Duodenal mucosa (tissue), 2 donors: ENCODE measurements around the gene NRXN3.
"Not testable (repeated sequence)": the region's sequence is repeated elsewhere in the genome, so short reads cannot be mapped to it uniquely, and the experiment has no call there.

Experiments used
- H3K27ac ChIP-seq: one replicate; pipeline ENCODE4 v1.7.0; 2013; ENCODE audit warnings: low read depth, low read length
- H3K27me3 ChIP-seq, 2 donors: one replicate each; pipeline ENCODE4 v1.7.0; 2013; ENCODE audit warnings: low read length in 2 of 2, control low read depth in 1 of 2; ENCODE audit not compliant: insufficient read depth in 2 of 2, control insufficient read depth in 1 of 2
- H3K36me3 ChIP-seq, 2 donors: one replicate each; pipeline ENCODE4 v1.7.0; 2013; ENCODE audit warnings: low read length in 2 of 2, control low read depth in 1 of 2; ENCODE audit not compliant: insufficient read depth in 2 of 2, control insufficient read depth in 1 of 2
- H3K4me1 ChIP-seq, 2 donors: one replicate each; pipeline ENCODE4 v1.7.0; 2013; ENCODE audit warnings: low read length in 2 of 2, control low read depth in 1 of 2; ENCODE audit not compliant: insufficient read depth in 2 of 2, control insufficient read depth in 1 of 2
- H3K4me3 ChIP-seq, 2 donors: one replicate each; pipeline ENCODE4 v1.7.0; 2013; ENCODE audit warnings: low read length in 2 of 2, low read depth in 1 of 2
- H3K9ac ChIP-seq, 2 donors: one replicate each; pipeline ENCODE4 v1.7.0; 2013; ENCODE audit warnings: low read length in 2 of 2, low read depth in 1 of 2
- H3K9me3 ChIP-seq, 2 donors: one replicate each; pipeline ENCODE4 v1.7.0; 2013; ENCODE audit warnings: low read length in 2 of 2, control low read depth in 1 of 2; ENCODE audit not compliant: control insufficient read depth in 1 of 2

The NRXN3 gene

GRCh38 chr14:78414172-78414571 is 244.0 kb downstream of the NRXN3 start:
- H3K27ac ChIP-seq, result no peak overlapping the region
- no peak overlapping the region for H3K9ac ChIP-seq
- H3K9me3 ChIP-seq, result no peaks in the 10 kb centered on the region
- H3K4me3 ChIP-seq, result no peak overlapping the region
- no peaks in the 10 kb centered on the region for H3K4me1 ChIP-seq
- H3K27me3 ChIP-seq, result no peaks in the 10 kb centered on the region
- no peaks in the 10 kb centered on the region for H3K36me3 ChIP-seq

GRCh38 chr14:78417532-78417931 is 247.4 kb downstream of the NRXN3 start:
- Histone ChIP-seq H3K9ac (no peak overlapping the region), H3K4me1 (no peaks in the 10 kb centered on the region), H3K36me3 (no peaks in the 10 kb centered on the region)

GRCh38 chr14:78424311-78424710 is 254.1 kb downstream of the NRXN3 start:
- H3K36me3 ChIP-seq, result no peaks in the 10 kb centered on the region
- H3K9me3 ChIP-seq, result no peaks in the 10 kb centered on the region
- no peak overlapping the region for H3K9ac ChIP-seq
- H3K27me3 ChIP-seq, result no peaks in the 10 kb centered on the region
- no peak overlapping the region for H3K4me3 ChIP-seq
- no peaks in the 10 kb centered on the region for H3K4me1 ChIP-seq
- H3K27ac ChIP-seq, result no peak overlapping the region

More at GRCh38 chr14:78417532-78417931, 247.4 kb downstream of the NRXN3 start:
- no peak overlapping the region for H3K4me3 ChIP-seq
- no peaks in the 10 kb centered on the region for H3K27me3 ChIP-seq
- H3K9me3 ChIP-seq, result no peaks in the 10 kb centered on the region
- H3K27ac ChIP-seq, result no peak overlapping the region

- H3K9ac ChIP-seq, result no peak overlapping the region
- H3K4me1 ChIP-seq, result no peaks in the 10 kb centered on the region
- H3K27ac ChIP-seq, result no peak overlapping the region
- no peaks in the 10 kb centered on the region for H3K9me3 ChIP-seq
- H3K27me3 ChIP-seq, result no peaks in the 10 kb centered on the region
- no peak overlapping the region for H3K4me3 ChIP-seq
- H3K36me3 ChIP-seq, result no peaks in the 10 kb centered on the region
Observed at GRCh38 chr14:78425330-78425729, 255.2 kb downstream of the NRXN3 start.

GRCh38 chr14:78425782-78426181 is 255.6 kb downstream of the NRXN3 start:
- no peak overlapping the region for H3K27ac ChIP-seq
- H3K4me1 ChIP-seq, result no peaks in the 10 kb centered on the region
- no peak overlapping the region for H3K9ac ChIP-seq
- no peaks in the 10 kb centered on the region for H3K9me3 ChIP-seq
- no peaks in the 10 kb centered on the region for H3K27me3 ChIP-seq
- no peaks in the 10 kb centered on the region for H3K36me3 ChIP-seq
- no peak overlapping the region for H3K4me3 ChIP-seq

- Histone ChIP-seq H3K9me3 (no peaks in the 10 kb centered on the region), H3K4me1 (no peaks in the 10 kb centered on the region), H3K27ac (no peak overlapping the region), H3K4me3 (no peak overlapping the region), H3K27me3 (no peaks in the 10 kb centered on the region), H3K36me3 (no peaks in the 10 kb centered on the region), H3K9ac (no peak overlapping the region)
Observed at GRCh38 chr14:78432046-78432445, 261.9 kb downstream of the NRXN3 start.

GRCh38 chr14:78437448-78437847 is 267.3 kb downstream of the NRXN3 start:
- H3K36me3 ChIP-seq, H3K4me3 ChIP-seq, H3K27ac ChIP-seq, H3K9ac ChIP-seq, H3K27me3 ChIP-seq, H3K4me1 ChIP-seq, H3K9me3 ChIP-seq: not testable (repeated sequence)

- H3K9ac ChIP-seq, result no peak overlapping the region
- no peak overlapping the region for H3K4me3 ChIP-seq
- no peaks in the 10 kb centered on the region for H3K36me3 ChIP-seq
- no peaks in the 10 kb centered on the region for H3K9me3 ChIP-seq
- H3K4me1 ChIP-seq, result no peaks in the 10 kb centered on the region
- H3K27me3 ChIP-seq, result no peaks in the 10 kb centered on the region
- no peak overlapping the region for H3K27ac ChIP-seq
Observed at GRCh38 chr14:78440356-78440894, 270.3 kb downstream of the NRXN3 start.

GRCh38 chr14:78443834-78444233 is 273.7 kb downstream of the NRXN3 start:
- Histone ChIP-seq H3K27me3 (no peaks in the 10 kb centered on the region), H3K27ac (no peak overlapping the region), H3K4me1 (no peaks in the 10 kb centered on the region), H3K9me3 (no peaks in the 10 kb centered on the region), H3K36me3 (no peaks in the 10 kb centered on the region), H3K9ac (no peak overlapping the region), H3K4me3 (no peak overlapping the region)

- Histone ChIP-seq H3K4me3 (no peak overlapping the region), H3K4me1 (no peaks in the 10 kb centered on the region), H3K27me3 (no peaks in the 10 kb centered on the region), H3K9me3 (no peaks in the 10 kb centered on the region), H3K9ac (no peak overlapping the region), H3K36me3 (no peaks in the 10 kb centered on the region), H3K27ac (no peak overlapping the region)
Observed at GRCh38 chr14:78445275-78445674, 275.1 kb downstream of the NRXN3 start.

GRCh38 chr14:78446807-78447206 is 276.6 kb downstream of the NRXN3 start:
- no peaks in the 10 kb centered on the region for H3K27me3 ChIP-seq
- H3K27ac ChIP-seq, result no peak overlapping the region
- no peaks in the 10 kb centered on the region for H3K4me1 ChIP-seq
- H3K4me3 ChIP-seq, result no peak overlapping the region
- H3K36me3 ChIP-seq, result no peaks in the 10 kb centered on the region
- H3K9ac ChIP-seq, result no peak overlapping the region
- no peaks in the 10 kb centered on the region for H3K9me3 ChIP-seq
